HepG2 (cell line): ENCODE results near the gene AXIN2. TPM values are rescaled to one million over a fixed set of nuclear protein-coding genes. Genes with fewer than 3 reads are reported as not detected.

Source experiments
- ATF1 ChIP-seq: IDR thresholded peaks from 2 replicates; pipeline ENCODE4 v1.6.1; 2016; ENCODE audit warnings: mild to moderate bottlenecking, control low read depth
- FOXA3 ChIP-seq: IDR thresholded peaks from 2 replicates; pipeline ENCODE4 v1.6.1; 2016; ENCODE audit warnings: missing genetic modification reagents, missing compliant biosample characterization
- GABPA ChIP-seq, 2 experiments: IDR thresholded peaks; 2 replicates each; pipeline ENCODE4 v1.6.1; 2011 to 2016; ENCODE audit warnings: low read depth in 2 of 2, low read length in 1 of 2, missing biosample characterization in 1 of 2, missing genetic modification characterization in 1 of 2
- HNRNPLL ChIP-seq: fragments of 200-400 bp; formaldehyde crosslinking; IDR thresholded peaks from 2 replicates; pipeline ENCODE4 v1.6.1; 2017; ENCODE audit warnings: mild to moderate bottlenecking, low read depth, low read length; ENCODE audit not compliant: poor library complexity, severe bottlenecking
- KAT8 ChIP-seq: IDR thresholded peaks from 2 replicates; pipeline ENCODE4 v1.6.1; 2016; ENCODE audit warnings: missing genetic modification reagents, missing compliant biosample characterization
- MIER2 ChIP-seq: IDR thresholded peaks from 2 replicates; pipeline ENCODE4 v1.6.1; 2016; ENCODE audit warnings: missing biosample characterization, missing genetic modification reagents
- POLR2A ChIP-seq, 2 experiments: IDR thresholded peaks; 2 replicates each; pipeline ENCODE4 v1.6.1; 2011; ENCODE audit warnings: low read depth in 2 of 2, low read length in 2 of 2, mild to moderate bottlenecking in 1 of 2, moderate library complexity in 1 of 2; ENCODE audit not compliant: insufficient read depth in 1 of 2
- PRDM15 ChIP-seq: sonication (generic); formaldehyde crosslinking; IDR thresholded peaks from 2 replicates; pipeline ENCODE4 v1.4.0; 2020; ENCODE audit warnings: missing genetic modification reagents
- REL ChIP-seq: sonication (generic); formaldehyde crosslinking; conservative IDR thresholded peaks from 2 replicates; pipeline ENCODE4 v1.8.0; 2022; ENCODE audit warnings: mild to moderate bottlenecking, missing genetic modification reagents, moderate library complexity
- SATB2 ChIP-seq: sonication (generic); formaldehyde crosslinking; IDR thresholded peaks from 2 replicates; pipeline ENCODE4 v1.5.0; 2020; ENCODE audit warnings: missing genetic modification reagents
- SIX4 ChIP-seq: sonication (generic); formaldehyde crosslinking; IDR thresholded peaks from 2 replicates; pipeline ENCODE4 v1.4.0; 2020; ENCODE audit warnings: missing genetic modification reagents
- TARDBP ChIP-seq: sonication (generic); formaldehyde crosslinking; IDR thresholded peaks from 2 replicates; pipeline ENCODE4 v1.8.0; 2022; ENCODE audit warnings: mild to moderate bottlenecking, missing genetic modification reagents
- ZBTB46 ChIP-seq: sonication (generic); formaldehyde crosslinking; IDR thresholded peaks from 2 replicates; pipeline ENCODE4 v1.4.0; 2020; ENCODE audit warnings: mild to moderate bottlenecking, missing genetic modification reagents, borderline replicate concordance
- ZBTB49 ChIP-seq: sonication (generic); formaldehyde crosslinking; IDR thresholded peaks from 2 replicates; pipeline ENCODE4 v1.4.0; 2020; ENCODE audit warnings: missing genetic modification reagents, borderline replicate concordance
- ZNF18 ChIP-seq: sonication (generic); formaldehyde crosslinking; IDR thresholded peaks from 2 replicates; pipeline ENCODE4 v1.8.0; 2022; ENCODE audit warnings: mild to moderate bottlenecking, missing genetic modification reagents; ENCODE audit not compliant: insufficient replicate concordance
- ZNF256 ChIP-seq: sonication (generic); formaldehyde crosslinking; conservative IDR thresholded peaks from 2 replicates; pipeline ENCODE4 v1.4.0; 2020; ENCODE audit warnings: missing genetic modification reagents
- ZNF292 ChIP-seq: sonication (generic); formaldehyde crosslinking; IDR thresholded peaks from 2 replicates; pipeline ENCODE4 v1.8.1; 2022; ENCODE audit warnings: mild to moderate bottlenecking, low read depth, missing genetic modification reagents, borderline replicate concordance
- ZNF510 ChIP-seq: sonication (generic); formaldehyde crosslinking; IDR thresholded peaks from 2 replicates; pipeline ENCODE4 v1.4.0; 2020; ENCODE audit warnings: low read depth, mild to moderate bottlenecking, missing genetic modification reagents
- ZNF850 ChIP-seq: sonication (generic); formaldehyde crosslinking; conservative IDR thresholded peaks from 2 replicates; pipeline ENCODE4 v1.9.0; 2021; ENCODE audit warnings: mild to moderate bottlenecking, missing genetic modification reagents
- polyA plus RNA-seq, 8 experiments: library from polyadenylated mRNA; depleted of rRNA in 3 of 8; stranded (reverse) in 7 of 8; unstranded in 1 of 8; fragments of >200 nt; fragmentation: Illumina TruSeq in 4 of 8; extraction: Trizol in 4 of 8; gene quantifications; 2 replicates each; pipeline versions ENCODE4 v1.2.1 to v1.2.3, GENCODE V29; 2011 to 2016; ENCODE audit warnings: low read depth in 4 of 8, missing spikeins in 1 of 8, mixed read lengths in 1 of 8; ENCODE audit not compliant: insufficient read depth in 1 of 8
- total RNA-seq, 5 experiments: library from RNA; depleted of rRNA; stranded (reverse); fragments of >200 nt; fragmentation: Illumina TruSeq; extraction: Trizol; gene quantifications; 2 replicates each; pipeline ENCODE4 v1.2.3, GENCODE V29; 2016; ENCODE audit warnings: low read depth in 1 of 5

AXIN2 gene
- total and polyA plus RNA-seq, 2 of the 13 experiments (the other 11 are each of a cell fraction or from before 2014, with no cell fraction given): 58.6 to 63.4 TPM

GRCh38 chr17:65557349-65558310 lies 3.8 kb downstream of the AXIN2 start (continued):
- TF ChIP-seq ZNF292 (peak; percentile 92; the same call in 1 of the 2 replicates), TARDBP (CRISPR knock-in tag) (peak; percentile 94), ZBTB46 (CRISPR knock-in tag) (peak; percentile 58; the same call in 1 of the 2 replicates), ZNF256 (no peak), MIER2 (CRISPR knock-in tag) (peak; percentile 66; the same call in 1 of the 2 replicates), ATF1 (CRISPR knock-in tag) (peak; percentile 68), ZNF510 (CRISPR knock-in tag) (no peak), FOXA3 (CRISPR knock-in tag) (peak; percentile 97), SIX4 (peak; percentile 80), KAT8 (no peak; the same call in 1 of the 2 replicates), SATB2 (no peak; the same call in 1 of the 2 replicates), HNRNPLL (no peak), PRDM15 (CRISPR knock-in tag) (no peak), REL (CRISPR knock-in tag) (0 out of 2 replicates have a peak, but pooled peaks have one; percentile 45), ZBTB49 (CRISPR knock-in tag) (no peak), ZNF18 (CRISPR knock-in tag) (peak; percentile 82), ZNF850 (CRISPR knock-in tag) (no peak), GABPA (IDR thresholded peaks at IDR 0.05; ENCODE audit: low read depth, low read length) (no peak), GABPA (CRISPR knock-in tag; IDR thresholded peaks at IDR 0.05; ENCODE audit: low read depth) (peak; percentile 36; the same call in 1 of the 2 replicates), POLR2A (IDR thresholded peaks at IDR 0.05; ENCODE audit: insufficient read depth in 1 of 2, low read depth in 2 of 2, low read length in 2 of 2) (peak; percentile 45 to 69; a peak in 3 of 4 replicates)
